GM12872 (cell line): Measurements from ENCODE around the gene C11orf68.

Experiments used
- CTCF ChIP-seq: IDR thresholded peaks from 3 replicates; pipeline ENCODE4 v1.5.1; 2011; ENCODE audit warnings: low read depth, mild to moderate bottlenecking, low read length, moderate library complexity; ENCODE audit not compliant: insufficient read depth

Gene C11orf68

GRCh38 chr11:65891219-65892136, 27.4 kb downstream of the C11orf68 start:
- peak; percentile 68 for TF ChIP-seq CTCF

- TF ChIP-seq CTCF = no peak
Measured at GRCh38 chr11:65890324-65891218, 28.3 kb downstream of the C11orf68 start, which contains the start of gene CCDC85B. CCDC85B (plus strand) TSS chr11:65890673; CDS start chr11:65890784, 111 bp downstream.

- TF ChIP-seq CTCF = peak; percentile 82
Measured at GRCh38 chr11:65888163-65888814, 30.6 kb downstream of the C11orf68 start, which contains the start of gene FIBP. FIBP (minus strand) TSS chr11:65888471; CDS start chr11:65888418, 53 bp downstream.

- no peak for TF ChIP-seq CTCF
Measured at GRCh38 chr11:65887723-65888162, 31.1 kb downstream of the C11orf68 start.

- TF ChIP-seq CTCF = no peak
Measured at GRCh38 chr11:65886826-65887722, 31.8 kb downstream of the C11orf68 start.

GRCh38 chr11:65885808-65886536, 32.9 kb downstream of the C11orf68 start:
- TF ChIP-seq CTCF = no peak
